Activated CD8-positive, alpha-beta memory T cell treated with anti-CD3 and anti-CD28 coated beads for 24 hours (primary cell): ENCODE results near the gene LCE2A.
"Not testable (repeated sequence)": the region's sequence is repeated elsewhere in the genome, so short reads cannot be mapped to it uniquely, and the experiment has no call there.

Experiments
- DNase-seq: peaks from one replicate; pipeline ENCODE4 v3.0.0-alpha.2; 2020

Gene LCE2A, protein sequence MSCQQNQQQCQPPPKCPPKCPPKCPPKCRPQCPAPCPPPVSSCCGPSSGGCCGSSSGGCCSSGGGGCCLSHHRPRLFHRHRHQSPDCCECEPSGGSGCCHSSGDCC

DNA sequence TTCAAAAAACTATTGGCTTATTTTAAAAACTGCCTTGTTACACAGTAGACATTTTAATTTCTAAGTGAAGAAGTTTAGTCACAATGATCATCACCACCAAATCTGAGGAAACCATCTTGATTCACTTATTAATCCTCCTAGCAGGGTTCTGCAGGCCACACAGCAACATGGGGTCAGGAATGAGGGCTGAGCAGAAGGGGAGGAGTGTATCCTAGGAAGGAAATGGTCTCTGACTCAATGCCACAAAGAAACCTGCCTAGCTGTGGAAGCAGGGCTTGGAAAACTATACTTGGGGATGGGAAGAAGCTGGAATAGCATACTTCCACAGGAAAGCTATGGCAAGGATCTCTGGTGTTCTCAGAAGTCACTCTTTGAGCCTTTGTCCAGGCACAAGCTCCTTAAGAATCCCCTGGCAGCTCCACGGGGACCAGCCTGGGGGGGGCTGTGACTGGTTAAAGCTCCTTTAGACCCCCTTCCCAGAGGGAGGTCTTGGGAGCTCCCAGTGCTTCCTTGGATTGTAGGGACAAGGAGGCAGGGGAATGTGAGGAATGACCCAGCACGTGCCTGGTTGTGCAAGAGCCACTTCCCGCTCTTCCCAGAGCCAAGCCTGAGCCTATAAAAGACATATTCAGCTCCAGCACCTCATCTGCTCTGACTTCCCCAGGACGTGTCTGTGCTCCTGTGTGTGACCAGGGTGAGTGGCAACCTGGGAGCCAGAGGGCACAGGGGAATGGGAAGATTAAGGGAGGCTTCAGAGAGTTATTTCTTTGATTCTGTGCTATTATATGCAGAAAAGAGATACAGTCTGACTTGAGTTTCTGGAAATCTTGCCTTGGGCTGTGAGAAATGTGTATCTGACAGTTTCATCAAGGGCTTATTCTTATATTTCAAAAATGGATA is at the start of gene LCE2A:
Gene LCE2A (plus strand): TSS at position 645 of the 900 bp plus-strand sequence. CDS start 557 bp downstream, outside the sequence.
- DNase-seq = no peak

DNA sequence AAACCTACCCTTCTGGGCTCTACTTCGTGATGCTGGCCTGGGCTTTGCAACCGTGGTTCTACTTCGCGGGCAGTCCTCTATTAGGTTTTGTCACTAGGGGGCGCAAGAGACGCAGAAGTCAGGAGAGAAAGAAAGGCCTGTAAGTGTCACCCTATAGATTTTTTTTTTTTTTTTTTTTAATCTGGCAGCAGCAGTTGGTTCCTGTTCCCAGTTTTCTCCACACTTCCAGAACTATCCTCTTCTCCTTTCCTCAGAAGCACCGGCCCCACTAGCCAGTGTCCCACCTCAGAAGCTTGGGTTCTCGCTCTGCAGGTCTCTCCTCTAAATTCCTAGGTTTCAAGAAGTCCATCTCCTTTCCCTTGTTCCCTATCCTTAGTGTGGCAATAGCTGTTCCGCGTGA is 44.0 kb upstream of the LCE2A start:
- peak; percentile 67 for DNase-seq

DNA sequence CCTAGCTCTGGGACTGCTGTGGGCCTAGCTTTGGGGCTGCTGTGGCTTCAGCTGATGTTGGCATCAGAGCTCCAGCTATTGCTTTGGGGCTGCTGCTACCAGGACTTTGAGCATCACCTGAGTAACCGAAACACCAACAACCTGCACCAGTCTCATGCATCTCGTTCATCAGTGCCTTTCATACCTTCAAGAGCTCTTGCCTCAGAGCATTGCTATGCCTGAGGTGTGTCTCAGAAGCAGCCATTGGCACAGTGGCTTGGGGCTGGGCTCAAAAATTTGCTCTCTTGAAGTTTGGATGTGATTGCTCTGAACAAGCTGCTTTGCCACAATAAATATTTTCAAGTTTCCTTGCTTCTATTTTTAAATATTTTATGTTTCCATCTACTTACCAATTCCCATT is 41.7 kb upstream of the LCE2A start:
- no peak for DNase-seq

DNA sequence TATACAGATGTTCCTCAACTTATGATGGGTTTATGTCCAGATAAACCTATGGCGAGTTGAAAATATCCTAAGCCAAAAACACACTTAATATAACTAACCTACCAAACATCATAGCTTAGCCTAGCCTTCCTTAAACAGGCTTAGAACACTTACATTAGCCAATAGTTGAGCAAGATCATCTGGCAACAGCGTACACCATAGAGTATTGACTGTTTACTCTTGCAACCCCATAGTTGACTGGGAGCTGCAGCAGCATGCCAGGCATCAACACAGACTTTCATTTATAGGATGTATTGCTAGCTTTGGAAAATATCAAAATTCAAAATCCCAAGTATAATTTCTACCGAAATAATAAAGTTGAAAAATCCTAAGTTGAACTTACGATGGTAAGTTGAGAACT is 40.5 kb upstream of the LCE2A start:
- no peak for DNase-seq

DNA sequence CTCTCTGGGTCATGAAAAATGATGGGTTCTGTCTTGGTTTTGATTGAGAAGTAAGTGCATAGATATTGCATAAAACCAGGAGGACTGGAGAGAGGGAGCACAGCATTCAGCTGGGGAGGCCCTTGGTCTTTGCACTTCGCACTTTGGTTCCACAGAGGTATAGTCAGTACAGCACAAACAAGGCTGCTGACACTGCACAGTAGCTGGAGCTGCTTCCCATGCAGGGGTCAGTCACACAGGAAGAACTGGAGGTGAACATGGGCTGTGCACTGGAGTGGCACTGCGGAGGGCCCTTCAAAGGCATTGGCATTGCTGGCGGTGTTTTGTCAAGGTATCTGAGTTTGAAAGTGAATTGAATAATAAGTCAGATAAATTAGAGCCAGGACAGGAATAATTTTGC is 39.5 kb upstream of the LCE2A start:
- DNase-seq = no peak

- no peak for DNase-seq
Observed at GRCh38 chr1:152663098-152663497, 35.0 kb upstream of the LCE2A start, which contains the start of gene LCE2D. Gene LCE2D, plus strand, starts transcription at chr1:152663380. Its CDS starts 726 bp downstream, at chr1:152664106.

DNA sequence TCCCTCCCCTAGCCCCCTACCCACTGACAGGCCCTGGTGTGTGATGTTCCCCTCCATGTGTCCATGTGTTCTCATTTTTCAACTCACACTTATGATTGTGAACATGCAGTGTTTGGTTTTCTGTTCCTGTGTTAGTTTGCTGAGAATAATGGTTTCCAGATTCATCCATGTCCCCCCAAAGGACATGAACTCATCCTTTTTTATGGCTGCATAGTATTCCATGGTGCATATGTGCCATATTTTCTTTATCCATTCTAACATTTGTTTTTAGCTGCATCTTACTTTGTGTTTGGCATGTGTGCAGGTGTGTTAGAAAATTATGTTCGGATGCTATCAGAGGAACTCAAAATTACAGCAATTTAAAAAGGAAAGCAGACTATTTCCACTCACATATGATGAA is 32.0 kb upstream of the LCE2A start:
- DNase-seq = not testable (repeated sequence)

- DNase-seq = no peak
Observed at GRCh38 chr1:152667648-152668047, 30.5 kb upstream of the LCE2A start.

DNA sequence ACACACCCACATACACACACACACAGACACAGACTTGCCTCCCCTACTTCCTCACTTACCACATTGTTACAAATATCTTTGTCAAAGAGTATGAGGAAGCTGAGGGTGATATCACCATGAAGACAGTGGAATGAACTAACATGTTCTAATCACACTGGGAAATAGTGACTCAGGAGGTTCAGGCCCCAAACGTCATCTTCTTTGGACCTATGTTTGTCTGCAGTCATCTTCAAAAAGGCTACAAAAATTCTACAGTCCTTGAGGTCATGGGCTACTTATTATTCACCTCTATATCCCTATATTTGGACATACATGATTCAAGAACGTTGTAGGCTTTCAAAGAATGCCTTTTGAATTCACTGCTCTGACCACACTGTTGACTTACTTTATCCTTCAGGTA is 25.1 kb upstream of the LCE2A start:
- DNase-seq = no peak

DNA sequence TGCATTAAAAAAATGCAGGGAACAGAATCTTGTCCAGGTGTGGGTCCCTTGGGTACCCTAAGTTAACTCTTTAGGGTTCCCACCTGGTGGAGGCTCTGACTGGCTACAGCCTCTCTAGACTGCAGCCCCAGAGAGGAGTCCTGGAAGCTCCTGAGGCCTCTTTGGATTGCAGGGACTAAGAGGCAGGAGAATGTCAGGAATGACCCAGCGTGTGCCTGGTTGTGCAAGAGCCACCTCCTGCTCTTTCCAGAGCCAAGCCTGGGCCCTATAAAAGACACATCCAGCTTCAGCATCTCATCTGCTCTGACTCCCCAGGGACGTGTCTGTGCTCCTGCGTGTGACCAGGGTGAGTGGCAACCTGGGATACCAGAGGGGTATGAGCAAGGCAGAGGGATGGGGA is 23.2 kb upstream of the LCE2A start, which contains the start of gene LCE2C:
Gene LCE2C (plus strand): TSS at position 297 of the 400 bp plus-strand sequence. CDS start 737 bp downstream, outside the sequence.
- DNase-seq = not testable (repeated sequence)

DNA sequence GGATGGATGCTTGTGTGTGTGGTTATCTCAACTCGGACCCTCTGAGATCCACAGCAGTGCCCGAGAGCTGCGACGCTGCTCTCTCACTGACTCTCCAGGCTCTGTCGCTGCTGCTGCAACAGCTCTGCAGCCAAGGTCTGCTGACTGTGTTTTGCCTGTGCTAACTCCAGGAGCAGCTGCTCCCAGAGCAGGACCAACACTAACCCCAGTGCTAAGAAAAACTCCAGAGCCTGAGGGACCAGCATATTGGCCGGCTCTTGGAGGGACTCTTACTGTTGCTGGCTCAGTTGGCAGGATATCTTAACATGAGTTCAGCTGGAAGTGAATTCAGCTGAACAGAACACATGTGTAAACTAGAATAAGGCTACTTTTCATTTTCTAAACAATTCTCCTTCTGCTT is 18.7 kb upstream of the LCE2A start:
- DNase-seq = no peak

DNA sequence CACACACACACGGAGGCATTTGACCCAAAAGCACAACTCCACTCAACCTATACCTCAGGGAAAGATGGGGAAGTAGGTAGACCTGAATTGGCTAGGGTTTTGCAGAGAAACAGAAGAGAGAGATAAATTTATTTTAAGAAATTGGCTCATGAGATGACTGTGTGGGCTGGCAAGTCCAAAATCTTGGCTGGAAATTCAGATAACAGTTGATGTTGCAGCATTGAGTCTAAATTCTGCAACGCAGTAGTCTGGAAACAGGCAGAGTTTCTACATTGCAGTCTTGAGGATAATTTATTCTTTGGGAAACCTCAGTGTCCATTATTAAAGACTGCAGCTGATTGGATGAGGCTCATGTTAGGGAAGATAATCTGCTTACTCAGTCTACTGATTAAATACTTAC is 16.5 kb upstream of the LCE2A start:
- no peak for DNase-seq

- DNase-seq = no peak
Observed at GRCh38 chr1:152683846-152684245, 14.3 kb upstream of the LCE2A start.

DNA sequence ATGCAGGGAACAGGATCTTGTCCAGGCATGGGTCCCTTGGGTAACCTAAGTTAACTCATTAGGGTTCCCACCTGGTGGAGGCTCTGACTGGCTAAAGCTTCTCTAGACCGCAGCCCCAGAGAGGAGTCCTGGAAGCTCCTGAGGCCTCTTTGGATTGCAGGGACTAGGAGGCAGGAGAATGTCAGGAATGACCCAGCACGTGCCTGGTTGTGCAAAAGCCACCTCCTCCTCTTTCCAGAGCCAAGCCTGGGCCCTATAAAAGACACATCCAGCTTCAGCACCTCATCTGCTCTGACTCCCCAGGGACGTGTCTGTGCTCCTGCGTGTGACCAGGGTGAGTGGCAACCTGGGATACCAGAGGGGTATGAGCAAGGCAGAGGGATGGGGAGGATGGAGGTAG is 12.3 kb upstream of the LCE2A start, which contains the start of gene LCE2B:
Gene LCE2B (plus strand): TSS at position 301 of the 400 bp plus-strand sequence. CDS start 721 bp downstream, outside the sequence.
- not testable (repeated sequence) for DNase-seq

DNA sequence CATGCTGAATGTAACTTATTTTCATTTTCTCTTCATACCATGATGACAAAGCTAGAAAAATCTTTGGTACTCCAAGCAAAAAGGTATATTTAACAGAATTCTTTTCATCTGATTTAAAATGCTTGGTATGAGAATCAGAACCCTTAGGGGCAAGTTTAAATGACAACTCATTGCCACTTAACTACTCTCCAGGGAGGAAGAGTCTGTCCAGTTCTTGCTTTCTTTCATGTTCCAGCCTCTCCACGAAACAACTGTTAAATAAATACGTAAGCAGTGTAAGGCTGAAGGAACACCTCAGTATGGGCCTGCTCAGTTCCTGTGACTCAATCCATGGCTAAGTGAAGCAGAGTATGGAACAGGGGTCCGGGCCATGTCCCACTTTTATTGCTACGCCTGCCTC is 1.6 kb downstream of the LCE2A start:
- DNase-seq = no peak

DNA sequence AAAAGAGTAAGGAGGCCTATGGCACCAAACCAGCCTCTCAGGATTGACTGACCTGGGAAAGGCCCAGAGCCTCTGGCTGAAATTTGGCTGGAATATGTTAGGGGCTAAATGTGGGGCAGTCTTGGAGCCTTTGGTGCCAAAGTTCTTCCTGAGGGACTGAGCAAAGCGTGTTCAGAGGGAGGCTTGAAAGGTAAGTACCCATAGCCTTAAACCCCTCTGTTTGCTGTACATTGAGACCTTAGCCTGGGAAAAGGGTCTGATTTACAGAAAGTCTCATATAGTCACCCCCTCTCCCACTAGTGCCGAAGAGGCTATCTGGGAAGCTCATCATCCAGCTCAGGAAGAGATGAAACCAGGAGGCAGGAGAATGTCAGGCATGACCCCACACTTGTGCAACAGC is 9.7 kb downstream of the LCE2A start, which contains the start of gene LCE4A:
Gene LCE4A (plus strand): TSS at position 301 of the 400 bp plus-strand sequence. CDS start 916 bp downstream, outside the sequence.
- no peak for DNase-seq

DNA sequence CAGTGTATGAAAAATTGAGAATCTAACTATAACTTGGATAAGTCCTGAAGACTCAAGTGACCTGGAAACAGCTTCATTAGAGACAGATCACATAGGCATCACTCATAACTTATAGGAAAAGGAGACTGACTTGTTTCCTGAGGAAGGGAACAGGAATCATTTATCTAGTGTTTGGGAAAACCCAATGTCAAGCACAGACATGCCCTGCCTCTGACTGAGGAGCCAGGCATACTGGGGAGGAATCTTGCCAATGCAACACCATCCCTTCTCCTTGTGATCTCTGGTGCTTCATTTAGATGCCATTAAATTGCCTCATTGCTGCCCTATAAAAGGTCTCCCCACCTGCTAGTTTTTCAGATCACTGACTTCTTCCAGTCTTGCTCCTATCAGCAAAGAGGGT is 20.1 kb downstream of the LCE2A start:
- no peak for DNase-seq

- DNase-seq = no peak
Observed at GRCh38 chr1:152725261-152725660, 27.1 kb downstream of the LCE2A start.

DNA sequence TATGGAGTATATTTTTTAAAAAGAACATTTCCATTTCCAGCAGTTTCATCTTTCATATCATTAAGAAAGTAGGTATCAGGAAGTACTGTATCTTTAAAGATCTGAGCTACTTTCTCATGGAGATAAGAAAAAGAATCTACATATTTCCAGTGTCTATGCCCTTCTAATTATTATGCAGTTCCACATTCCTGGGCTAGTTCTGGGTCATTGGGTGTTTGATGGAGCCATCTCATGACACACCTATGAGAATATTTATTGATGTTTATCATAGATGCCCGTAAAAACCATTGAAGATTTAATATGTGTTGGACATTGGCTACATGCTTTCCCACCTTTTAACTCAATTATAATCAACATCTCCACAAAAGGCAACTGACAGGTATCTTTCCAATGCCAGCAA is 30.8 kb downstream of the LCE2A start:
- DNase-seq = no peak

- no peak for DNase-seq
Observed at GRCh38 chr1:152735648-152736047, 37.5 kb downstream of the LCE2A start.

DNA sequence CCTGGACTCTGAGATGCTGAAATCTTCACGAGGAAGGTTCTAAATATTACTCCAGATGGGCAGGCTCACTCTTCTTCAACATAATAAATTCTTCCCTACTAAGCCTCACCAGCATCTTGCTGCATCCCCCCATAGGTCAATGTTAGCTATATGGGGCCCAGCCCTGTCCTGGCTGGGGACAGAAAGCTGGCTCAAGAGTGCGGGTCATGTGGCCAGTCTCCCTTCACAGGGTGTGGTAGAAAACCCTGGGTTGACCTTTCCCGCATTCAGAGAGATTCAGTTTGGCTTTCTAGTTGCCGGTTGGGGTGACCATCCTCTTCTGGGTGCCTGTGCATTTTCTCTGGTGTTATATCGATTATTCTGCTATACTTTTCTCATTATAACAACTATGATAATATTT is 39.9 kb downstream of the LCE2A start:
- no peak for DNase-seq

DNA sequence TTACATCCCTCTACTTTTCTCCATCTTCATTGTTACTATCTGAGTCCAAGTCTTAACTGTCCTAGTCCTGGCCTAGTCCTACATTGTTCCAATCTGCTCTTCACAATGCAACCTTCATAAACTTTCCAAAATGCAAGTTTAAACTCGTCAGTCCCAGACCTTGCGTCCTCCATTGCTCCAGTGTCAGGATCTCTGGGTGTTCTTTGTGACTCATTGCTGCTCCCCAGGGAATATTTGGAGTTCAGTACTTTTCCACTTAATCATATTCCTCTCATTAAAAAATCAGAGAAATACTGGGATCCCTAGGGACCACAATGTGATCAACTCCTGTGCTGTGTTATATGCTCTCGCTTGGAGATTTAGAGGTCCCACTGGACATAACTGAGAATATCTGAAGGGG is 41.7 kb downstream of the LCE2A start:
- DNase-seq = no peak

- DNase-seq = no peak
Observed at GRCh38 chr1:152741656-152742055, 43.5 kb downstream of the LCE2A start.
